ENCODE data around the gene HOXD11. TPM values are rescaled to one million over a fixed set of nuclear protein-coding genes. Genes with fewer than 3 reads are reported as not detected.

HOXD11 gene
- polyA plus RNA-seq, 1 donor from 2014 or later = not detected

- Histone ChIP-seq H3K9me3 (ENCODE audit: low read length) (no peaks in the 10 kb centered on the region), H4K20me1 (ENCODE audit: insufficient read depth) (no peaks in the 10 kb centered on the region), H3K4me2 (ENCODE audit: low read length) (no peak overlapping the region), H3K9ac (ENCODE audit: low read length) (no peak overlapping the region), H3F3A (ENCODE audit: insufficient read depth, low read length, poor library complexity, severe bottlenecking) (no peaks in the 10 kb centered on the region), H3K79me2 (replicated peaks; ENCODE audit: insufficient read depth, low read length) (no peaks in the 10 kb centered on the region), H2AFZ (ENCODE audit: low read depth, low read length) (no peak overlapping the region), H3K27me3 (ENCODE audit: insufficient read depth, low read depth, low read length) (peaks cover 98% of the 10 kb centered on the region), H3K27ac (ENCODE audit: low read length) (no peak overlapping the region), H3K4me3 (ENCODE audit: low read length) (no peak overlapping the region), H3K9me2 (ENCODE audit: insufficient read depth, low read length) (no peaks in the 10 kb centered on the region), H3K36me3 (ENCODE audit: insufficient read depth, low read length) (no peaks in the 10 kb centered on the region)
- TF ChIP-seq REST (IDR thresholded peaks at IDR 0.05; ENCODE audit: borderline replicate concordance) = no peak
- TF ChIP-seq TAF1 (IDR thresholded peaks at IDR 0.05; ENCODE audit: low read depth) = no peak
- no peak for TF ChIP-seq MXI1 (conservative IDR thresholded peaks at IDR 0.05; ENCODE audit: poor library complexity, severe bottlenecking)
- TF ChIP-seq CTCF (IDR thresholded peaks at IDR 0.05; ENCODE audit: poor library complexity, severe bottlenecking) = no peak
Measured at GRCh38 chr2:176076796-176077195, 30.3 kb upstream of the HOXD11 start.

GRCh38 chr2:176078541-176079284 lies 28.4 kb upstream of the HOXD11 start:
- Histone ChIP-seq H3K27me3 (ENCODE audit: insufficient read depth, low read depth, low read length) (peaks cover 98% of the 10 kb centered on the region), H3K4me3 (ENCODE audit: low read length) (no peak overlapping the region), H3K9ac (ENCODE audit: low read length) (no peak overlapping the region), H3K27ac (ENCODE audit: low read length) (no peak overlapping the region), H3K9me2 (ENCODE audit: insufficient read depth, low read length) (no peaks in the 10 kb centered on the region), H2AFZ (ENCODE audit: low read depth, low read length) (no peak overlapping the region), H4K20me1 (ENCODE audit: insufficient read depth) (no peaks in the 10 kb centered on the region), H3K9me3 (ENCODE audit: low read length) (peaks cover under 1% of the 10 kb centered on the region), H3K4me2 (ENCODE audit: low read length) (no peak overlapping the region), H3K36me3 (ENCODE audit: insufficient read depth, low read length) (no peaks in the 10 kb centered on the region), H3F3A (ENCODE audit: insufficient read depth, low read length, poor library complexity, severe bottlenecking) (no peaks in the 10 kb centered on the region), H3K79me2 (replicated peaks; ENCODE audit: insufficient read depth, low read length) (no peaks in the 10 kb centered on the region)
- no peak for TF ChIP-seq MXI1 (conservative IDR thresholded peaks at IDR 0.05; ENCODE audit: poor library complexity, severe bottlenecking)
- TF ChIP-seq SMC3 (conservative IDR thresholded peaks at IDR 0.05; ENCODE audit: poor library complexity) = no peak
- no peak for TF ChIP-seq REST (IDR thresholded peaks at IDR 0.05; ENCODE audit: borderline replicate concordance)
- TF ChIP-seq EP300 (conservative IDR thresholded peaks at IDR 0.05; ENCODE audit: poor library complexity, severe bottlenecking) = no peak
- TF ChIP-seq RAD21 (conservative IDR thresholded peaks at IDR 0.05) = no peak
- no peak for TF ChIP-seq POLR2AphosphoS5 (IDR thresholded peaks at IDR 0.05)
- no peak for TF ChIP-seq TAF1 (IDR thresholded peaks at IDR 0.05; ENCODE audit: low read depth)
- TF ChIP-seq EZH2 (IDR thresholded peaks at IDR 0.05; ENCODE audit: borderline replicate concordance, insufficient read depth, low read length, poor library complexity, severe bottlenecking) = no peak
- TF ChIP-seq CTCF (IDR thresholded peaks at IDR 0.05; ENCODE audit: poor library complexity, severe bottlenecking) = no peak
